H9 (cell line): Measurements from ENCODE around the gene MUSK. TPM values are rescaled to one million over a fixed set of nuclear protein-coding genes. Genes with fewer than 3 reads are reported as not detected.

Source experiments
- DNase-seq: peaks from one replicate; pipeline ENCODE4 v3.0.0-alpha.2; 2017
- H2AFZ ChIP-seq: one replicate; pipeline ENCODE4 v1.6.1; 2013; ENCODE audit warnings: mild to moderate bottlenecking, low read length, control low read depth, moderate library complexity
- H2AK5ac ChIP-seq: 2 replicates; pipeline ENCODE4 v1.6.1; 2013; ENCODE audit warnings: low read length, control low read depth, mixed read lengths; ENCODE audit not compliant: insufficient read length
- H2BK120ac ChIP-seq: one replicate; pipeline ENCODE4 v1.6.1; 2013; ENCODE audit warnings: low read depth, mild to moderate bottlenecking, low read length, control low read depth, inconsistent platforms; ENCODE audit not compliant: poor library complexity, severe bottlenecking
- H2BK12ac ChIP-seq: 2 replicates; pipeline ENCODE4 v1.6.1; 2013; ENCODE audit warnings: low read length, control low read depth, mixed read lengths, low read depth; ENCODE audit not compliant: insufficient read length
- H2BK15ac ChIP-seq: 2 replicates; pipeline ENCODE4 v1.6.1; 2013; ENCODE audit warnings: low read depth, low read length, control low read depth
- H2BK20ac ChIP-seq: one replicate; pipeline ENCODE4 v1.6.1; 2013; ENCODE audit warnings: low read depth, mild to moderate bottlenecking, low read length, control low read depth, inconsistent platforms; ENCODE audit not compliant: poor library complexity, severe bottlenecking
- H2BK5ac ChIP-seq: 2 replicates; pipeline ENCODE4 v1.6.1; 2013; ENCODE audit warnings: low read length, control low read depth, mixed read lengths; ENCODE audit not compliant: insufficient read length
- H3K14ac ChIP-seq: 2 replicates; pipeline ENCODE4 v1.6.1; 2013; ENCODE audit warnings: low read length, control low read depth; ENCODE audit not compliant: insufficient read depth
- H3K18ac ChIP-seq: 2 replicates; pipeline ENCODE4 v1.6.1; 2013; ENCODE audit warnings: low read depth, mild to moderate bottlenecking, mixed read lengths, low read length, control low read depth; ENCODE audit not compliant: insufficient read length
- H3K23ac ChIP-seq: 2 replicates; pipeline ENCODE4 v1.6.1; 2013; ENCODE audit warnings: low read length, control low read depth, mixed read lengths, low read depth; ENCODE audit not compliant: insufficient read length
- H3K23me2 ChIP-seq: 2 replicates; pipeline ENCODE4 v1.6.1; 2013; ENCODE audit warnings: low read depth, mild to moderate bottlenecking, mixed read lengths, low read length, control low read depth; ENCODE audit not compliant: insufficient read length, poor library complexity, severe bottlenecking
- H3K27ac ChIP-seq: 2 replicates; pipeline ENCODE4 v1.5.1; 2013; ENCODE audit warnings: low read length, control low read depth, mixed read lengths, low read depth; ENCODE audit not compliant: insufficient read length
- H3K27me3 ChIP-seq: 2 replicates; pipeline ENCODE4 v1.6.1; 2013; ENCODE audit warnings: low read length, control low read depth, inconsistent platforms; ENCODE audit not compliant: insufficient read depth
- H3K4ac ChIP-seq: 2 replicates; pipeline ENCODE4 v1.6.1; 2013; ENCODE audit warnings: low read depth, mild to moderate bottlenecking, control low read depth, inconsistent platforms, low read length, moderate library complexity
- H3K4me1 ChIP-seq: 2 replicates; pipeline ENCODE4 v1.6.1; 2013; ENCODE audit warnings: low read length, control low read depth, inconsistent platforms; ENCODE audit not compliant: insufficient read depth
- H3K4me2 ChIP-seq: 2 replicates; pipeline ENCODE4 v1.6.1; 2013; ENCODE audit warnings: low read length, control low read depth, mixed read lengths; ENCODE audit not compliant: insufficient read length, insufficient read depth
- H3K56ac ChIP-seq: 2 replicates; pipeline ENCODE4 v1.6.1; 2013; ENCODE audit warnings: low read depth, mild to moderate bottlenecking, mixed read lengths, low read length, control low read depth; ENCODE audit not compliant: insufficient read length
- H3K79me1 ChIP-seq: 2 replicates; pipeline ENCODE4 v1.6.1; 2013; ENCODE audit warnings: low read depth, mild to moderate bottlenecking, moderate library complexity, low read length, control low read depth, inconsistent platforms; ENCODE audit not compliant: insufficient read depth, poor library complexity, severe bottlenecking
- H3K79me2 ChIP-seq: 2 replicates; pipeline ENCODE4 v1.6.1; 2013; ENCODE audit warnings: low read length, control low read depth, inconsistent platforms; ENCODE audit not compliant: insufficient read depth
- H3K9ac ChIP-seq: 2 replicates; pipeline ENCODE4 v1.6.1; 2013; ENCODE audit warnings: low read length, control low read depth, mixed read lengths; ENCODE audit not compliant: insufficient read length; ENCODE audit errors: extremely low read depth
- H3K9me3 ChIP-seq: one replicate; pipeline ENCODE4 v1.6.1; 2013; ENCODE audit warnings: low read depth, low read length, inconsistent platforms; ENCODE audit not compliant: control insufficient read depth
- H3T11ph ChIP-seq: one replicate; pipeline ENCODE4 v1.6.1; 2013; ENCODE audit warnings: mild to moderate bottlenecking, low read length, control low read depth, inconsistent platforms
- H4K20me1 ChIP-seq: one replicate; pipeline ENCODE4 v1.6.1; 2013; ENCODE audit not compliant: control insufficient read depth, insufficient read length, insufficient read depth
- H4K5ac ChIP-seq: 2 replicates; pipeline ENCODE4 v1.6.1; 2013; ENCODE audit warnings: low read depth, mild to moderate bottlenecking, mixed read lengths, low read length, control low read depth; ENCODE audit not compliant: insufficient read length
- H4K8ac ChIP-seq: replicated peaks from 2 replicates; pipeline ENCODE4 v1.6.1; 2013; ENCODE audit warnings: low read length, control low read depth, mixed read lengths, low read depth; ENCODE audit not compliant: insufficient read length
- H4K91ac ChIP-seq: 2 replicates; pipeline ENCODE4 v1.6.1; 2013; ENCODE audit warnings: low read depth, mild to moderate bottlenecking, moderate library complexity, mixed read lengths, low read length, control low read depth; ENCODE audit not compliant: insufficient read length
- H3K27ac Mint-ChIP-seq, 3 experiments: 2 replicates in 2 of 3; 3 replicates in 1 of 3; pipeline ENCODE4 v1.8.0; 2020 to 2021; ENCODE audit warnings: mixed read lengths in 3 of 3, mild to moderate bottlenecking in 1 of 3, moderate library complexity in 1 of 3
- H3K27me3 Mint-ChIP-seq: 2 replicates; pipeline ENCODE4 v1.8.0; 2021; ENCODE audit warnings: low read depth, mild to moderate bottlenecking, moderate library complexity, mixed read lengths
- H3K36me3 Mint-ChIP-seq, 3 experiments: 2 replicates in 2 of 3; 3 replicates in 1 of 3; pipeline ENCODE4 v1.8.0; 2020 to 2021; ENCODE audit warnings: low read depth in 3 of 3, mixed read lengths in 3 of 3; ENCODE audit not compliant: insufficient read depth in 1 of 3
- H3K4me1 Mint-ChIP-seq, 2 experiments: 2 replicates each; pipeline ENCODE4 v1.8.0; 2020; ENCODE audit warnings: mixed read lengths in 2 of 2
- H3K4me3 Mint-ChIP-seq, 2 experiments: 2 replicates in 1 of 2; 3 replicates in 1 of 2; pipeline ENCODE4 v1.8.0; 2020 to 2021; ENCODE audit warnings: mild to moderate bottlenecking in 2 of 2, mixed read lengths in 2 of 2, moderate library complexity in 1 of 2
- H3K9me3 Mint-ChIP-seq, 2 experiments: 2 replicates in 1 of 2; 3 replicates in 1 of 2; pipeline ENCODE4 v1.8.0; 2020; ENCODE audit warnings: mild to moderate bottlenecking in 2 of 2, mixed read lengths in 2 of 2, moderate library complexity in 1 of 2
- CTCF ChIP-seq: fragments of 200-600 bp; sonication (generic); conservative IDR thresholded peaks from 3 replicates; pipeline ENCODE4 v1.8.0; 2021; ENCODE audit warnings: antibody characterized with exemption, mild to moderate bottlenecking
- WGBS: extraction: QIAGEN DNeasy Blood & Tissue Kit; methylation state at CpG from one replicate; pipeline ENCODE4 v1.1.7; 2013; ENCODE audit warnings: missing lambda C conversion rate, low lambda C conversion rate, mixed read lengths; ENCODE audit not compliant: insufficient read length; ENCODE audit errors: extremely low coverage; 5-methylcytosine and 5-hydroxymethylcytosine counted together
- total RNA-seq: library from RNA; stranded (reverse); gene quantifications from 2 replicates; pipeline ENCODE4 v1.2.1, GENCODE V29; 2021

Gene MUSK
- total RNA-seq, 1 experiment from 2014 or later = not detected

- H3K4me3 Mint-ChIP-seq = no peak overlapping the region
- Histone ChIP-seq H3K4me1 (no peaks in the 10 kb centered on the region; the same call in 1 of the 2 replicates), H4K91ac (no peak overlapping the region), H3K23ac (no peak overlapping the region), H3K27ac (no peak overlapping the region), H2BK12ac (no peak overlapping the region), H3K79me1 (no peaks in the 10 kb centered on the region), H2AFZ (no peak overlapping the region), H4K5ac (no peak overlapping the region), H2BK5ac (no peak overlapping the region), H3K18ac (no peak overlapping the region), H3K79me2 (no peaks in the 10 kb centered on the region), H3K4ac (no peak overlapping the region), H3K9me3 (no peaks in the 10 kb centered on the region), H3T11ph (no peak overlapping the region), H2BK20ac (no peak overlapping the region), H4K8ac (no peak overlapping the region), H2BK15ac (no peak overlapping the region), H2AK5ac (no peak overlapping the region), H3K4me2 (no peak overlapping the region), H3K27me3 (no peaks in the 10 kb centered on the region), H2BK120ac (no peak overlapping the region), H4K20me1 (no peaks in the 10 kb centered on the region), H3K14ac (no peak overlapping the region), H3K23me2 (no peaks in the 10 kb centered on the region), H3K9ac (no peak overlapping the region), H3K56ac (no peak overlapping the region)
- H3K9me3 Mint-ChIP-seq = no peaks in the 10 kb centered on the region
- no peak for DNase-seq
- H3K27me3 Mint-ChIP-seq = no peaks in the 10 kb centered on the region
- WGBS = no CpG with 5 or more reads among the region's 6 CpGs
- no peaks in the 10 kb centered on the region for H3K4me1 Mint-ChIP-seq
- no peaks in the 10 kb centered on the region for H3K36me3 Mint-ChIP-seq
- TF ChIP-seq CTCF = no peak
- H3K27ac Mint-ChIP-seq = no peak overlapping the region
Measured at GRCh38 chr9:110802416-110803035, 133.9 kb downstream of the MUSK start.
